ENCODE results near the gene ARHGEF39. TPM values are rescaled to one million over a fixed set of nuclear protein-coding genes. Genes with fewer than 3 reads are reported as not detected.
"Not testable (repeated sequence)": the region's sequence is repeated elsewhere in the genome, so short reads cannot be mapped to it uniquely, and the experiment has no call there.

Gene ARHGEF39
- polyA plus RNA-seq, 1 donor = 15.4 TPM

DNA sequence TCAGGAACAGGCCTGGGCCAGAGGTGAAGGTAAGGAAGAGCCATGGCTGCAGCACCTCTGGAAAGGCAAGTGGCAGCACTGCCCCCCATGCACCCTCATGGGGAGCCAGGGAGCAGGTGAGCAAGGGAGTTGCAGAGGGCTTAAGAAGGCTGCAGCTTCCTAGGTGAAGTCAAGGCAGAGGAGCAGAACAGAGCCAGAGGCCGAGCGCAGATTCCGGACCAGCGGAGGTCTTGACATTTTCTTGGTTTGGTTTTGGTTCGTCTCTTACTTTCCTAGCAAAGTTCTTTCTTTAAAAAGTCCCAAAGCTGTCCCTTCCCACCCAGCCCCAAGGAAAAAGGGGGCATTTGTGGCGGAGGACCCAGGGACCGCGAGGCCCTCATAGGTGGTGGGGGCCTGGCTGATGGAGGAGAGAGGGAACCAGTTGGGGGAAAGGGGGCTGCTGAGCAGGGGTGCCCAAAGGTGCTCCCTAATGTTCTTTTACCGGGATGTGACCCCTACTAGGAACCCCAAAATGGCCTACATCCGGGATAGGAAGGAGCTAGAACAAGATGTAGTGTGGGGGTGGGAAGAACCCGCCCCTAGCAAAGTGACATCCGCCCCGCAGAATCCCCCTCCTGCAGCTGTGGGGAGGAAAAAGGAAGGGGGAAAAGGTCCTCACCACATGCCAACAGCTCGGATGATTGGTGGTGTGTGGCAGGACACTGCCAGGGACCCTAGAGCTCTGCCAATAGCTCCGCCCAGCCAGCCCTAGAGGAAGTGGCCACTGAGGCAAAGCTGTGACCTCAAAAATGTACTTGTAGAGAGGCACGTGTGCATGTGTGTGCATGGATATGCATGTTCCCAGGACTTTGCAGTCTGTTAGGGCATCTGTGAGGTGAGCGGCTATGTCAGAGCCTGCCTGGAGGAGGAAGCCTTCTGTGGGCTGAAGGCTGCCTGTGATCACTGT lies 45.9 kb downstream of the ARHGEF39 start:
- DNase-seq = no peak

GRCh38 chr9:35618325-35618727 lies 46.7 kb downstream of the ARHGEF39 start, which contains the start of gene CD72:
TSS of gene CD72 (minus strand) at chr9:35618413. CDS start at chr9:35618303, 110 bp downstream.
- DNase-seq = no peak

GRCh38 chr9:35617548-35617947 lies 47.4 kb downstream of the ARHGEF39 start:
- DNase-seq = no peak

GRCh38 chr9:35616681-35617459 lies 48.1 kb downstream of the ARHGEF39 start:
- peak; percentile 50 for DNase-seq

DNA sequence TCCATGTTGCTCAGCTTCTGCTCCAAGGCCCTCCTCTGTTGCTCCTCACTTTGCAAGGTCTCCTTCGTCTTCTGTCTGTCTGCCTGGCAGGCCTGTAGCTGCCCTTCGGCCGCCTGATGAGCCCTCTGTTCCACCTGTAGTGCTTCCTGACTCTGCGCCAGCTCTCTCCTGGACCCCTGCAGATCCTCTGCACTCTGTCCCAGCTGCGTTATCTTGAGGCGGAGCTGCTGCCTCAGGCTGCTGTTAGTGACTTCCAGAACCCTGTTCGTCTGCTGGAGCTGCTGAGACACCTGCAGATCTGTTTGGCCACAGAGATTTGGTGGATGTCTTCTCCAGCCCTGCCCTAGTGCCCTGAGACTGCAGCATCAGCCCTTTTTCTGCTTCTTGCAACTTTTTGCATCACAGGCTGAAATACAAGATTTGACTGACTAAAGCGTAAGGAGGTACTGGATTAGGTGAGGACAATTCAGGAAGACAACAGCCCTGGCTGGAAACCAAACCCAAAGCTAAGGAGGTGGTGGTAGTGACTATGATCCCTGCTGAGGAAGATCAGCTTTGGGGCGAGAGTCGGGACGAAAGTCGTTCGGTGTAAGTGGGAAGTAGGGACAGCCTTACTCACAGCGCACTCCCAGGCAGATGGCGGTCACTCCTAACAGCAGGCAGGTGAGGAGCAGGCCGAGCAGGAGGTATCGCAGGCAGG lies 48.9 kb downstream of the ARHGEF39 start:
- DNase-seq = no peak

- no peak for DNase-seq
Observed at GRCh38 chr9:35612843-35613242, 52.2 kb downstream of the ARHGEF39 start.

DNA sequence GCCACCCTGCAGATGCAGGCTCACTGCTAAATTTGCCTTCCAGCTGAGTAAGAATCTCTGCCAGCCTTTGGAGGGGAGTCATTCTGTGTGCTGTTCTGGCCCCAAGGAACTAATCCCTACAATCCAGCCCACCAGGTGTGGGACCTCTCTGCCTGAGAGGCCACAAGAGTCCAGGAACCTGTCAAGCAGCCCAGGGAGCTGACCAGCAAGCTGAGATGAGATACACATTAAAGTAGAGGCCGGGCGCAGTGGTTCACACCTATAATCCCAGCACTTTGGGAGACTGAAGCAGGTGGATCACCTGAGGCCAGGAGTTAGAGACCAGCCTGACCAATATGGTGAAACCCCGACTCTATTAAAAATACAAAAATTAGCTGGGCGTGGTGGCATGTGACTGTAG lies 52.9 kb downstream of the ARHGEF39 start:
- not testable (repeated sequence) for DNase-seq

DNA sequence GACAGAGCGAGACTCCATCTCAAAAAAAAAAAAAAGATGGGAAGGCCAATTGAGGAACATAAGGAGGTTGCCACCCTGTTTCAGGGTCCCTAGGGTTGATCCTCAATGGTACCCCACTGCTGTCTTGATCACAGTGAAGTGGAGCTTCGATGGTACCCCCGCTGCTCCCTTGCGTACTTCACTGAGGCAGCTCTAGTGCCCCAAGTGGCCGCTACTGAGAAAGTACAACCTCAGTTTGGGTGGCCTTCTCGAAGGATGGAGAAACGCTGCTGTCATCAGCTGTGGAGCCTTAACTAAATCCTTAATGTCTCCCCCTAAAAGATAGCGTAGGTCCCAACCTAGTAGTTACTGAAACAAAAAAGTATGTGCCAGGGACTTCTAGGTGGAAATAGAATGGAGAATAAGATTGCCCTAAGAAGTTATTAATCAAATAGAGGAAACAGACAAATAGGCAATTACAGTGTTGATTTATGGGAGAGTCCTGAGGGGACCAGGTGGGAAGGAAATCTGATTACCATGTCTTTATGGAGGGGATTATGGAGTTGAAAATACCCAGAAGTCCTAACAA lies 53.7 kb downstream of the ARHGEF39 start:
- DNase-seq = no peak

DNA sequence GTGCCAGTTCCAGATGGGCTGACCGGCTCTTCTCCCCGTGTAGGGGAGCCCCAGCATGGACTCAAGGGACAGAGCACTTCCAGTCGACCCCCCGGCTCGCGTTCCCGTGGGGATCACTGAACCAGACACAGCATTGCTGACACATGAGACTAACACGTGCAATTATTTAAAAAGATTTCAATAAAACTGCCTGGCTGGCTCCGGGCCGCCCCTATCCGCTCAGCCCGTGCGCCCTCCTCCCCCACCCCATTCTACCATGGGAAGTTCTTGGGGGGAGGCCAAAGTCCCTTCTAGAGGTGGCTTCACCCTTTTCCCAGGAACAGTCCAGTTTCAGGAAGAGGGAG lies 55.2 kb downstream of the ARHGEF39 start:
- DNase-seq = no peak

Other genes starting within 250 kb of the ARHGEF39 start
- gene RUSC2, start 175.1 kb downstream of the ARHGEF39 start, polyA plus RNA-seq (ENCODE audit: insufficient read length) = 15.0 TPM
- 39.3 TPM for gene TESK1, start 59.9 kb downstream of the ARHGEF39 start, polyA plus RNA-seq (ENCODE audit: insufficient read length)
- 3.6 TPM for gene CD72, start 46.8 kb downstream of the ARHGEF39 start, polyA plus RNA-seq (ENCODE audit: insufficient read length)
- 0.32 TPM for gene SIT1, start 14.3 kb downstream of the ARHGEF39 start, polyA plus RNA-seq (ENCODE audit: insufficient read length)
- gene RMRP, start 7.2 kb downstream of the ARHGEF39 start, polyA plus RNA-seq (ENCODE audit: insufficient read length) = not detected
- gene CCDC107, start 6.9 kb downstream of the ARHGEF39 start, polyA plus RNA-seq (ENCODE audit: insufficient read length) = 12.6 TPM
- gene CA9, start 8.7 kb upstream of the ARHGEF39 start, polyA plus RNA-seq (ENCODE audit: insufficient read length) = 0.58 TPM
- gene TPM2, start 24.7 kb upstream of the ARHGEF39 start, polyA plus RNA-seq (ENCODE audit: insufficient read length) = 146 TPM
- gene TLN1, start 67.0 kb upstream of the ARHGEF39 start, polyA plus RNA-seq (ENCODE audit: insufficient read length) = 156 TPM
- gene CREB3, start 67.5 kb upstream of the ARHGEF39 start, polyA plus RNA-seq (ENCODE audit: insufficient read length) = 37.8 TPM
- gene GBA2, start 84.0 kb upstream of the ARHGEF39 start, polyA plus RNA-seq (ENCODE audit: insufficient read length) = 138 TPM
- gene RGP1, start 84.1 kb upstream of the ARHGEF39 start, polyA plus RNA-seq (ENCODE audit: insufficient read length) = 32.2 TPM
- not detected for gene MSMP, start 89.1 kb upstream of the ARHGEF39 start, polyA plus RNA-seq (ENCODE audit: insufficient read length)
- 36.8 TPM for gene NPR2, start 126.4 kb upstream of the ARHGEF39 start, polyA plus RNA-seq (ENCODE audit: insufficient read length)
- 10.4 TPM for gene SPAG8, start 147.1 kb upstream of the ARHGEF39 start, polyA plus RNA-seq (ENCODE audit: insufficient read length)
- gene HINT2, start 149.8 kb upstream of the ARHGEF39 start, polyA plus RNA-seq (ENCODE audit: insufficient read length) = 49.7 TPM
- gene FAM221B, start 163.5 kb upstream of the ARHGEF39 start, polyA plus RNA-seq (ENCODE audit: insufficient read length) = 0.40 TPM
- 27.7 TPM for gene TMEM8B, start 164.0 kb upstream of the ARHGEF39 start, polyA plus RNA-seq (ENCODE audit: insufficient read length)
- gene OR13J1, start 205.2 kb upstream of the ARHGEF39 start, polyA plus RNA-seq (ENCODE audit: insufficient read length) = not detected
- gene HRCT1, start 241.0 kb upstream of the ARHGEF39 start, polyA plus RNA-seq (ENCODE audit: insufficient read length) = 0.30 TPM
- gene SPAAR, start 244.3 kb upstream of the ARHGEF39 start, polyA plus RNA-seq (ENCODE audit: insufficient read length) = 1.4 TPM

Data from left kidney (tissue), 2 donors.